HepG2 (cell line): ENCODE measurements around the gene SMTNL1. TPM values are rescaled to one million over a fixed set of nuclear protein-coding genes. Genes with fewer than 3 reads are reported as not detected.

Experiments
- ATAC-seq: fragments of 200-7000 bp; cut with Tn5 transposase; 3 replicates; pipeline ENCODE4 v1.9.1; 2020; ENCODE audit warnings: mild to moderate bottlenecking, moderate library complexity
- BruUV-seq: library from RNA; stranded (reverse); fragments of 400-500 nt; replicated peaks from 2 replicates; lab custom pipeline; 2021; lab: Mats Ljungman, UMichigan
- CTCF ChIA-PET: fragments of 300-600 bp; formaldehyde crosslinking; extraction: SDS; loops from one replicate; lab custom pipeline; 2021; ENCODE audit warnings: low total read pairs, inconsistent platforms, low intra/inter-chr PET ratio; lab: Yijun Ruan, JAX
- POLR2A ChIA-PET: fragments of 350-600 bp; sonication (Branson Sonifier 250); formaldehyde crosslinking; loops from one replicate; lab custom pipeline; 2020; ENCODE audit warnings: antibody characterized with exemption, inconsistent platforms; lab: Yijun Ruan, JAX
- DNase-seq: peaks from one replicate; pipeline ENCODE4 v3.0.0-alpha.2; 2015; ENCODE audit warnings: low spot score
- FAIRE-seq: peaks from 3 replicates; lab custom pipeline; 2011; peaks lifted over from hg19 to GRCh38; lab: Jason Lieb, UNC
- H2AFZ ChIP-seq: one replicate; pipeline ENCODE4 v1.6.1; 2011; ENCODE audit warnings: low read length, inconsistent platforms
- H3K27ac ChIP-seq: fragments of 300-600 bp; 3 replicates; pipeline ENCODE4 v1.8.0; 2011; ENCODE audit warnings: mixed run types, mild to moderate bottlenecking, mixed read lengths, low read length, inconsistent platforms; ENCODE audit not compliant: insufficient read depth; ENCODE audit errors: extremely low read length
- H3K27me3 ChIP-seq, 2 experiments: fragments of 200-600 bp in 1 of 2; 2 replicates in 1 of 2; 3 replicates in 1 of 2; pipeline versions ENCODE4 v1.6.0 to v1.8.0; 2011; ENCODE audit warnings: low read length in 2 of 2, mild to moderate bottlenecking in 2 of 2, moderate library complexity in 2 of 2, inconsistent platforms in 1 of 2; ENCODE audit not compliant: insufficient read depth in 2 of 2, control insufficient read depth in 1 of 2
- H3K36me3 ChIP-seq, 2 experiments: fragments of 200-600 bp in 1 of 2; replicated peaks in 1 of 2; 2 replicates in 1 of 2; 3 replicates in 1 of 2; pipeline versions ENCODE4 v1.5.1 to v1.8.0; 2011; ENCODE audit warnings: low read length in 2 of 2, inconsistent platforms in 1 of 2; ENCODE audit not compliant: insufficient read depth in 2 of 2, control insufficient read depth in 1 of 2
- H3K4me1 ChIP-seq: 2 replicates; pipeline ENCODE4 v1.5.1; 2012; ENCODE audit warnings: low read length, inconsistent platforms; ENCODE audit not compliant: insufficient read depth
- H3K4me2 ChIP-seq: 2 replicates; pipeline ENCODE4 v1.6.0; 2011; ENCODE audit warnings: low read depth, low read length, inconsistent platforms
- H3K4me3 ChIP-seq, 3 experiments: fragments of 200-600 bp in 1 of 3; sonication (generic), shearing (Covaris generic) in 1 of 3; replicated peaks in 1 of 3; 2 replicates each; pipeline ENCODE4 v1.5.1; 2011 to 2016; ENCODE audit warnings: low read length in 3 of 3, inconsistent platforms in 2 of 3, low read depth in 2 of 3, mild to moderate bottlenecking in 2 of 3, control low read depth in 1 of 3, mixed read lengths in 1 of 3; ENCODE audit not compliant: insufficient read depth in 1 of 3
- H3K79me2 ChIP-seq: one replicate; pipeline ENCODE4 v1.6.1; 2011; ENCODE audit warnings: low read length, inconsistent platforms; ENCODE audit not compliant: insufficient read depth
- H3K9ac ChIP-seq: 2 replicates; pipeline ENCODE4 v1.6.0; 2011; ENCODE audit warnings: mild to moderate bottlenecking, low read depth, low read length, inconsistent platforms; ENCODE audit not compliant: insufficient read depth
- H3K9me3 ChIP-seq: 2 replicates; pipeline ENCODE4 v1.5.1; 2012; ENCODE audit warnings: mild to moderate bottlenecking, low read length
- H4K20me1 ChIP-seq: 2 replicates; pipeline ENCODE4 v1.6.0; 2011; ENCODE audit warnings: inconsistent platforms, mild to moderate bottlenecking, low read length, moderate library complexity; ENCODE audit not compliant: insufficient read depth
- BHLHE40 ChIP-seq: IDR thresholded peaks from 2 replicates; pipeline ENCODE4 v1.6.1; 2011; ENCODE audit warnings: low read length, improper control_type of control experiment
- MAFF ChIP-seq: IDR thresholded peaks from 2 replicates; pipeline ENCODE4 v1.6.1; 2011; ENCODE audit warnings: low read depth, low read length, improper control_type of control experiment
- MAFK ChIP-seq, 2 experiments: IDR thresholded peaks in 1 of 2; conservative IDR thresholded peaks in 1 of 2; 2 replicates each; pipeline ENCODE4 v1.6.1; 2011; ENCODE audit warnings: improper control_type of control experiment in 2 of 2, low read length in 2 of 2
- POLR2AphosphoS2 ChIP-seq: IDR thresholded peaks from 2 replicates; pipeline ENCODE4 v1.6.1; 2011; ENCODE audit warnings: low read depth, low read length, improper control_type of control experiment
- UBTF ChIP-seq: sonication (generic); formaldehyde crosslinking; IDR thresholded peaks from 2 replicates; pipeline ENCODE4 v1.4.0; 2020; ENCODE audit warnings: mild to moderate bottlenecking, missing genetic modification reagents
- ZNF629 ChIP-seq: sonication (generic); formaldehyde crosslinking; conservative IDR thresholded peaks from 2 replicates; pipeline ENCODE4 v1.5.0; 2020; ENCODE audit warnings: missing genetic modification reagents
- WGBS: methylation state at CpG from one replicate; pipeline ENCODE4 v1.1.6; 2017; ENCODE audit warnings: low lambda C conversion rate; 5-methylcytosine and 5-hydroxymethylcytosine counted together
- in situ Hi-C: cut with HindIII; loops from 2 replicates; pipeline ENCODE4 v1.10.0; 2017; ENCODE audit warnings: low pct_unique_long_range_greater_than_20kb; ENCODE audit not compliant: extremely low pct_ligation_motif_present
- intact Hi-C: fragments of 100-400 bp; cut with micrococcal nuclease; formaldehyde crosslinking; loops from one replicate; pipeline ENCODE4 v1.10.0; 2022; ENCODE audit not compliant: unreplicated experiment
- polyA plus RNA-seq, 8 experiments: library from polyadenylated mRNA; depleted of rRNA in 3 of 8; stranded (reverse) in 7 of 8; unstranded in 1 of 8; fragments of >200 nt; fragmentation: Illumina TruSeq in 4 of 8; extraction: Trizol in 4 of 8; gene quantifications; 2 replicates each; pipeline versions ENCODE4 v1.2.1 to v1.2.3, GENCODE V29; 2011 to 2016; ENCODE audit warnings: low read depth in 4 of 8, missing spikeins in 1 of 8, mixed read lengths in 1 of 8; ENCODE audit not compliant: insufficient read depth in 1 of 8
- total RNA-seq, 5 experiments: library from RNA; depleted of rRNA; stranded (reverse); fragments of >200 nt; fragmentation: Illumina TruSeq; extraction: Trizol; gene quantifications; 2 replicates each; pipeline ENCODE4 v1.2.3, GENCODE V29; 2016; ENCODE audit warnings: low read depth in 1 of 5

Gene SMTNL1
- total and polyA plus RNA-seq, 2 of the 13 experiments (the other 11 are each of a cell fraction or from before 2014, with no cell fraction given), result 0.04 TPM; not detected in 1

GRCh38 chr11:57490456-57491248 is 46.7 kb upstream of the SMTNL1 start:
- Histone ChIP-seq H3K9me3 (no peaks in the 10 kb centered on the region), H3K27me3 (no peaks in the 10 kb centered on the region), H3K9ac (no peak overlapping the region), H3K4me2 (no peak overlapping the region), H3K36me3 (peaks cover 53 to 77% of the 10 kb centered on the region in 2 experiments), H3K4me1 (peaks cover 23% of the 10 kb centered on the region), H4K20me1 (no peaks in the 10 kb centered on the region), H3K4me3 (no peak overlapping the region), H3K79me2 (peaks cover 2% of the 10 kb centered on the region), H2AFZ (no peak overlapping the region), H3K27ac (no peak overlapping the region)
- no peak for DNase-seq
- CTCF ChIA-PET, result interaction anchor here (5.9 kb wide), 1 partner anchor 36 kb away, joined by 101 read pairs; no protein-coding TSS in a partner anchor
- POLR2A ChIA-PET, result interaction anchor here (1.0 to 1.5 kb wide), 2 partner anchors 33 to 36 kb away, joined by 5 to 7 read pairs; no protein-coding TSS in a partner anchor
- in situ Hi-C loops (loop anchor here (5.0 kb wide), 1 partner anchor 37 kb away; no protein-coding TSS in a partner anchor), intact Hi-C loops (no loop called here)
- 98% methylated on average over 9 of the region's 9 CpGs for WGBS
- TF ChIP-seq UBTF (CRISPR knock-in tag) (0 out of 2 replicates have a peak, but pooled peaks have one; percentile 16), MAFK (conservative IDR thresholded peaks at IDR 0.05 in 1 of 2, IDR thresholded peaks at IDR 0.05 in 1 of 2; ENCODE audit: low read length in 2 of 2) (peak; percentile 60 to 71), POLR2AphosphoS2 (0 out of 2 replicates have a peak, but pooled peaks have one; percentile 7), MAFF (peak; percentile 55; the same call in 1 of the 2 replicates), BHLHE40 (no peak), ZNF629 (CRISPR knock-in tag) (peak; percentile 57)
- no peak for FAIRE-seq
- ATAC-seq, result no peak
- BruUV-seq, result TSS peak; percentile 30
